Measurements from ENCODE around the gene MYO15A. TPM values are rescaled to one million over a fixed set of nuclear protein-coding genes. Genes with fewer than 3 reads are reported as not detected.

Gene MYO15A
- total RNA-seq, 1 experiment from 2014 or later: 0.53 TPM

- Histone ChIP-seq H3K4me3 (peak within 1 kb of the TSS; percentile 76), H3K27ac (peak within 1 kb of the TSS; percentile 42), H3K27me3 (no peaks in the 10 kb centered on the region), H3K36me3 (no peaks in the 10 kb centered on the region; the same call in 1 of the 2 replicates), H3K9me3 (replicated peaks) (no peaks in the 10 kb centered on the region), H3K4me1 (peaks cover 4% of the 10 kb centered on the region)
- peak; percentile 99 to 100 for DNase-seq
These were observed 20.7 kb upstream of the MYO15A start, which contains the start of gene DRG2 for GRCh38 chr17:18087610-18088491. TSS of gene DRG2 (plus strand) at chr17:18087948. CDS start at chr17:18088024, 76 bp downstream.

DNA sequence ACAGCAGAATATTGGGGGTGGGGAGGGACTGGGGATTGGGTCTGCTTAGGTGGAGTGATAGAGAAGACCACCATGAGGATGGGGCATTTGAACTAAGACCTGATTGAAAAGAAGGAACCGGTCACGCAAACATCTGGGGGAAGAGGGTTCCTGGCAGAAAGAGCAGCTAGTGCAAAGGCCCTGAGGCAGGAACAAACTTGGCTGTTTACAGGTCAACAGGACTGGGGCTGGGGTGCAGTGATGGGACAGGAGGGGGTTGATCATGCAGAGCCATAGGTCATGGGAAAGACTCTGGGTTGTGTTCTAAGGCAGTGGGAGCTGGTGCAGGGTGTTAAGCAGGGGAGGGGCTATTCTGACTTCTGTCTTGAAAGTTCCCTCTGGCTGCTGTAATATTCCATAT lies 18.9 kb upstream of the MYO15A start:
- Histone ChIP-seq H3K9me3 (replicated peaks) (no peaks in the 10 kb centered on the region), H3K4me1 (peaks cover 4% of the 10 kb centered on the region), H3K36me3 (peaks cover 10% of the 10 kb centered on the region), H3K4me3 (no peak overlapping the region), H3K27ac (no peak overlapping the region), H3K27me3 (no peaks in the 10 kb centered on the region)
- no peak for DNase-seq

DNA sequence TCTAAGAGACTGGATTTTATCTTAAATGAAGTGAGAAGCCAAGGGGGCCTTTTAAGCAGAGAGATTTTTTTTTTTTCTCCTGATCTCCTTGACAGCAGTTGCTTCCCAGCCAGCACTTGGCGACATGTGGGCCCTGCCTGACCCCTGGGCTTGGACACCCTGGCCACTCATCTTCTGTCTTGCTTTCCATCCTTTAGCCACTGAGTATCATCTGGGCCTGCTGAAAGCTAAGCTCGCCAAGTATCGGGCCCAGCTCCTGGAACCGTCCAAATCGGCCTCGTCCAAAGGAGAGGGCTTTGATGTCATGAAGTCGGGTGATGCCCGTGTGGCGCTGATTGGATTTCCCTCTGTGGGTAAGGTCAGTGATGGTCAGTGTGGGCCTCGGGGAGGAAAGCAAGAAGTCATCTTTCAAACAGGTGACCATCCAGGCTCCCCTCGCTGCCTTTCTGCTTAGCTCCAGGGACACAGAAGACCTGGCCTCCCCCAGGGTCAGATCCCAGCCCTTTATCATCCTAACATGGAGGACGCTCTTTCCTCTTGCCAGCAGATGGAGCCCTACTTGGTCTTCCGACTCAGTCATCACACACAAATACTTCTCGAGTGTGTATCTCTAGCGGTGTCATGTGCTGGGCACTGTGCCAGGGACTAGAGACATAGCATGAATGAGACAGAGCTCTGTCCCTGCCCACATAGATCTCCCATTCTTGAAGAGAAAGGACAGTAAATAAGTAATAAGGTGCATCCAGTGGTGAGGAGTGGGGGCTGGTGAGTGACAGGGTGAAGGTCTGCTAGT lies 14.7 kb upstream of the MYO15A start:
- Histone ChIP-seq H3K36me3 (peaks cover 32% of the 10 kb centered on the region), H3K4me1 (no peaks in the 10 kb centered on the region; the same call in 1 of the 2 replicates)

DNA sequence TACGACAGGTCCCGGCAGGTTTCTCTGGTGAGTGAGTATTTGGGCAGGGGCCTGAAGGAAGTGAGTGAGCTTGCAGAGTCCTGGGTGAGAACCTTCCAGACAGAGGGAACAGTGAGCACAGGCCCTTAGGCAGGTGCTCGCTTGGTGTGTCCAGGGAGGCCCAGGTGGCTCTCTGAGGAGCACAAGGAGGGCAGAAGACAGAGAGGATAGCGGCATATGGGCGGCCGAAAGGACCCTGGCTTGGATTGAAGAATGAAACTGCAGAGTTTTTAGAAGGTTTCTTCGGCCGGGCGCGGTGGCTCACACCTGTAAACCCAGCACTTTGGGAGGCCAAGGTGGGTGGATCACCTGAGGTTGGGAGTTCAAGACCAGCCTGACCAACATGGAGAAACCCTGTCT lies 14.1 kb upstream of the MYO15A start:
- no peak for DNase-seq
- Histone ChIP-seq H3K27ac (no peak overlapping the region), H3K27me3 (no peaks in the 10 kb centered on the region), H3K36me3 (peaks cover 38% of the 10 kb centered on the region), H3K9me3 (replicated peaks) (no peaks in the 10 kb centered on the region), H3K4me3 (no peak overlapping the region), H3K4me1 (no peaks in the 10 kb centered on the region)

More for the DNA sequence above, 14.7 kb upstream of the MYO15A start:
- Histone ChIP-seq H3K9me3 (replicated peaks) (no peaks in the 10 kb centered on the region), H3K4me3 (no peak overlapping the region), H3K27me3 (no peaks in the 10 kb centered on the region), H3K27ac (no peak overlapping the region)
- peak; percentile 90 to 93 for DNase-seq

DNA sequence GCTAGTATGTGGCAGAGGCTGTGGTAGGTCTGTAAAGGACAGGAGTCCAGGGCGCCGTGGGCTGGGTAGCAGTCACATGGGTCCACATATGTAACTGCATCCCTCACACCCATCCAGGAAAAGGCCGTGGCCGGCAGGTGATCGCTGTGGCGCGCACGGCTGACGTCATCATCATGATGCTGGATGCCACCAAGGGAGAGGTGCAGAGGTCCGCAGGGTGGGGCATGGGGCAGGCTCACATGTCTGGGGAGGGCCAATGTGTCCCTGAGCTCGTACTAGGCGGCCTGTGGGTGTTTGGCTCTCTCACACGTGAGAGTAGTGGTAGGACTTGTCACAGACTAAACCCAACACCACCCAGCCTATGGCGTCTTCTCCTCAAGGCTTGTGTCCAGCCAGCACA lies 9.0 kb upstream of the MYO15A start:
- no peak for DNase-seq
- Histone ChIP-seq H3K27me3 (no peaks in the 10 kb centered on the region), H3K9me3 (replicated peaks) (no peaks in the 10 kb centered on the region), H3K4me3 (no peak overlapping the region), H3K36me3 (peaks cover 41% of the 10 kb centered on the region), H3K4me1 (no peaks in the 10 kb centered on the region), H3K27ac (no peak overlapping the region)

DNA sequence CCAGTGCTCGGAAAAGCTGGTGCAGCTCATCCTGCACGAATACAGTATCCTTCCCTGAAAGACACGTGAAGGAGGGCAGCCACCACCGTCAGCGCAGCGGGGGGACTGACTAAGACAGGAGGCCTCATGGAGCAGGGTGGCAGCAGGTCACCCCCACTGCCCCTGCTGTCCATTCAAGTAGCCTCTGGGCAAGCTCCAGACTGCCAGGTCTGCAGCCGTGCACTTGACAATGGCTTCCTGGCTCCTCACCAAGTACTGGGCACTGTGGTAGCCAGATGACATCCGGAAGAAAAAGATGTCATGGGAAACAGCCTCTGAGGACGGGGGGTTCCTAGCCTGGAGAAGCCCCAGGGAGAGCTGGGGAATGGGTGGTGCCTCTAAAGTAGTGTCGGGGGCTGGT lies 7.9 kb upstream of the MYO15A start:
- Histone ChIP-seq H3K36me3 (peaks cover 33% of the 10 kb centered on the region), H3K4me1 (no peaks in the 10 kb centered on the region), H3K27me3 (no peaks in the 10 kb centered on the region), H3K27ac (no peak overlapping the region), H3K9me3 (replicated peaks) (no peaks in the 10 kb centered on the region), H3K4me3 (no peak overlapping the region)
- DNase-seq: no peak

DNA sequence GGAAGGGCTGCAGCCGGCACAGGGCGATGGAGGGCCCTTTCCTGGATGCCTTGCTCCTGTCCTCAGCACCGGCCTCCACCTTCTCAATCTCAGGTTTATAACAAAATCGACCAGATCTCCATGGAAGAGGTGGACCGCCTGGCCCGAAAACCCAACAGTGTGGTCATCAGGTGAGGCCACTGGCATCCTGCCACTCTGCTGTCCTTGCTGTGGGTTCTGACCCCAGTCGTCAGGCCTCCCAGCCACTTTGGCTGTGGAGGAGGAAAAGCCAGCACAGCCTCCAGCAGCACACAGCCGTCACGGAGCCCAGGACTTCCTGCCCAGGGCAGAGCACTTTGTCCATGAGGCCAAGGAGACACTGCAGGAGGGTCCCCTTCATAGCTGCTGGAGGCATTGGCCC lies 6.7 kb upstream of the MYO15A start:
- H3K4me1 ChIP-seq: no peaks in the 10 kb centered on the region
- no peaks in the 10 kb centered on the region for H3K27me3 ChIP-seq
- DNase-seq: peak in 1 of 2 experiments; percentile 15
- H3K36me3 ChIP-seq: peaks cover 29% of the 10 kb centered on the region
- H3K9me3 ChIP-seq (replicated peaks): no peaks in the 10 kb centered on the region
- no peak overlapping the region for H3K27ac ChIP-seq
- H3K4me3 ChIP-seq: no peak overlapping the region

DNA sequence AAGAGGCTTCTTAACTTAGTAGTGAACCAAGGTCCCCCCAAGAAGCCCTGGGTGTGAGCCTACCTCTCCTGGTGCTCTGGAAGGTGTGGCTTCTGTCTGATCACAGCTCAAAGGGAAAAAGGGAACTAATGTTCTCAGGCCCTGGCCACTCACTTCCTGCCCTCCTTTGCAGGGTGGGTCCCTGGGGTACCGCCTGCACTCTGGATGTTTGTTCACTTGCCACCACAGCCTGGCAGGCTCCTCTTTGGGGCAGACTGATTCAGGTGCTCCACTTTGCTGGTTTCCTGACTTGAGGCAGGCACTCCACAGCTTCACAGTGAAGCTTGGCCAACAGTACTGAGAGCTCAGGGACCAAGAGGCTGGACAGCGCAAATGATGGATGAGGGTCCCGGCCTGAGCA lies 5.9 kb upstream of the MYO15A start:
- Histone ChIP-seq H3K4me1 (no peaks in the 10 kb centered on the region), H3K4me3 (no peak overlapping the region), H3K9me3 (replicated peaks) (no peaks in the 10 kb centered on the region), H3K27me3 (no peaks in the 10 kb centered on the region), H3K27ac (no peak overlapping the region), H3K36me3 (peaks cover 25% of the 10 kb centered on the region)
- no peak for DNase-seq

GRCh38 chr17:18105027-18105426 lies 3.5 kb upstream of the MYO15A start:
- Histone ChIP-seq H3K9me3 (replicated peaks) (no peaks in the 10 kb centered on the region), H3K36me3 (peaks cover 8% of the 10 kb centered on the region), H3K27ac (no peak overlapping the region), H3K4me3 (no peak overlapping the region), H3K4me1 (no peaks in the 10 kb centered on the region), H3K27me3 (no peaks in the 10 kb centered on the region)
- DNase-seq: no peak

DNA sequence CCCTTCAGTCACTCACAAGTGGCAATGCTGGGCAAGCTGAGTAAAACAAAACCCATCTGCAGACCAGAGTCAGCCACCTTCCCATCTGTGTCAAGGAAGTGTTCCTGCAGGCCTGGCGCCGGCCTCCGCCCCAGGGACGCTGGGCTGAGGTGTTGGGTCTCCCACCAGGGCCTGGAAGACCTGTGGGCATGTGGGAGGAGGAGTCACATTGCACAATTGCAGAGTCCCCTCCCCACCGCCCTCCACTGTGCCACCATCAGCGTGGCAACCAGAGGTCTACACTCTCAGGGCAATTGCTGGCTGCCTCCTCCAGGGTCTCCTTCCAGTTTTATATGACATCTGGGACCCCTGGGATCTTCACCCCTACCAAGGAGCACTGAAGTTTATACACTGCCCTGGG lies 3.0 kb upstream of the MYO15A start:
- Histone ChIP-seq H3K4me1 (no peaks in the 10 kb centered on the region), H3K36me3 (peaks cover 8% of the 10 kb centered on the region), H3K9me3 (replicated peaks) (no peaks in the 10 kb centered on the region), H3K27ac (no peak overlapping the region), H3K27me3 (no peaks in the 10 kb centered on the region), H3K4me3 (no peak overlapping the region)
- no peak for DNase-seq

DNA sequence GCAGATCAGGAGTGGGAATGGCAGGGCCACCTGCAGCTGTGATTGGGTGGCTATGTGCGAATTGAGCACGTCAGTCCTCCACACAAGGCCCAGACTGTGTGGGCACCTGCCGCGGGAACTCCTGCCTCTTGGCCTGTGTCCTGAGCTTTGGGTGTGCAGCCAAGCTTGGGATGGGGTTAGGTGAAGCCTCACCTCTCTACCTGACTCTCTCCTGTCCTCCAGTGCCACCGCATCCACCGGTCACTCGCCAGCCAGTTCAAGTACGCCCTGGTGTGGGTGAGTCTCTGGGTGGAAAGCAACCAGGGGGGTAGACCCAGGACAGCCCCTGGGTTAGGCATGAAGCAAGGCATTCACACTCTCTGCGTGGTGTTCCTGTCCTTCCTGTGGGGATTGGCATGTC lies 2.3 kb upstream of the MYO15A start:
- H3K4me1 ChIP-seq: no peaks in the 10 kb centered on the region
- H3K9me3 ChIP-seq (replicated peaks): no peaks in the 10 kb centered on the region
- H3K27ac ChIP-seq: no peak overlapping the region
- DNase-seq: no peak
- no peaks in the 10 kb centered on the region for H3K27me3 ChIP-seq
- no peak overlapping the region for H3K4me3 ChIP-seq
- H3K36me3 ChIP-seq: peaks cover 6% of the 10 kb centered on the region

GRCh38 chr17:18107061-18107790 lies 1.3 kb upstream of the MYO15A start:
- H3K4me1 ChIP-seq: no peaks in the 10 kb centered on the region
- no peaks in the 10 kb centered on the region for H3K9me3 ChIP-seq (replicated peaks)
- H3K27me3 ChIP-seq: no peaks in the 10 kb centered on the region
- H3K36me3 ChIP-seq: no peaks in the 10 kb centered on the region
- H3K4me3 ChIP-seq: no peak overlapping the region
- no peak for DNase-seq
- H3K27ac ChIP-seq: no peak overlapping the region

DNA sequence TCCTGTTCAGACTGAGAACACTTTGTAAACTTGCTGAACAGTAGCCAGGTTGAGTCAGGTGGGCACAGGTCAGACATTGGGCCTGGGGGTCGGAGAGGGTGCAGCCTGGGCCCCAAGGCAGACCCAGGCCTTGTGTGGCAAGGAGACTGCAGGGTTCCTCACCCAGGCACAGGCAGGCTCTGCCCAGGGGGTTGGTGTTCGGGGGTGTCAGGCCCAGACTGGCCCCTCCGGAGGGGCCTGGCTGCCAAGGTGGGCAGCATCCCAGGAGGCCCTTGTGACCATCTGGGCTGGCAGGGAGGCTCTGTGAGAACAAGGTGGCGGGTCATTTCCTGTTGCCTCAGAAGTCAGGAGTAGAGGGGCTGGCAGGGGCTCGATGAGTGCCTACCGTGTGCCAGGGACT lies 585 bp upstream of the MYO15A start:
- no peaks in the 10 kb centered on the region for H3K27me3 ChIP-seq
- H3K36me3 ChIP-seq: no peaks in the 10 kb centered on the region
- H3K9me3 ChIP-seq (replicated peaks): no peaks in the 10 kb centered on the region
- H3K4me3 ChIP-seq: no peak overlapping the region
- no peak for DNase-seq
- H3K27ac ChIP-seq: no peak overlapping the region
- H3K4me1 ChIP-seq: no peaks in the 10 kb centered on the region

- Histone ChIP-seq H3K9me3 (replicated peaks) (no peaks in the 10 kb centered on the region), H3K27ac (no peak overlapping the region), H3K4me3 (no peak overlapping the region), H3K36me3 (no peaks in the 10 kb centered on the region), H3K4me1 (no peaks in the 10 kb centered on the region), H3K27me3 (no peaks in the 10 kb centered on the region)
- DNase-seq: no peak
These were observed 1.5 kb downstream of the MYO15A start for GRCh38 chr17:18109935-18110485.

All from SJCRH30 (cell line).